ENCODE data around the gene MACC1. TPM values are rescaled to one million over a fixed set of nuclear protein-coding genes. Genes with fewer than 3 reads are reported as not detected.

Gene MACC1
- polyA plus RNA-seq, 3 donors from 2014 or later: 0.03 to 1.6 TPM; not detected in 1

- Mint-ChIP-seq H3K27me3 (ENCODE audit: low read depth in 3 of 3) (no peaks in the 10 kb centered on the region), H3K9me3 (no peaks in the 10 kb centered on the region), H3K4me1 (no peaks in the 10 kb centered on the region), H3K36me3 (no peaks in the 10 kb centered on the region), H3K27ac (no peak overlapping the region), H3K4me3 (no peak overlapping the region)
- DNase-seq: no peak
These were observed 46.6 kb downstream of the MACC1 start for GRCh38 chr7:20170633-20171032.

- no peak overlapping the region for H3K4me3 Mint-ChIP-seq
- DNase-seq: no peak
- no peaks in the 10 kb centered on the region for H3K36me3 Mint-ChIP-seq
- no peak overlapping the region for H3K27ac Mint-ChIP-seq
- peaks cover 0 to 6% (median 0%) of the 10 kb centered on the region in 6 donors for H3K9me3 Mint-ChIP-seq
- no peaks in the 10 kb centered on the region for H3K4me1 Mint-ChIP-seq
- H3K27me3 Mint-ChIP-seq (ENCODE audit: low read depth in 3 of 3): no peaks in the 10 kb centered on the region
These were observed 52.1 kb downstream of the MACC1 start for GRCh38 chr7:20165146-20165510.

- Mint-ChIP-seq H3K27me3 (ENCODE audit: low read depth in 3 of 3) (no peaks in the 10 kb centered on the region), H3K4me1 (no peaks in the 10 kb centered on the region), H3K9me3 (peaks cover 0 to 6% (median 0%) of the 10 kb centered on the region in 6 donors), H3K36me3 (no peaks in the 10 kb centered on the region), H3K27ac (no peak overlapping the region), H3K4me3 (no peak overlapping the region)
- DNase-seq: no peak
These were observed 52.6 kb downstream of the MACC1 start for GRCh38 chr7:20164425-20165145.

GRCh38 chr7:20162665-20163064 is 54.5 kb downstream of the MACC1 start:
- Mint-ChIP-seq H3K27ac (no peak overlapping the region), H3K36me3 (peaks cover 0 to 3% (median 0%) of the 10 kb centered on the region in 3 donors), H3K9me3 (peaks cover 0 to 6% (median 0%) of the 10 kb centered on the region in 6 donors), H3K27me3 (ENCODE audit: low read depth in 3 of 3) (no peaks in the 10 kb centered on the region), H3K4me1 (no peaks in the 10 kb centered on the region), H3K4me3 (no peak overlapping the region)
- no peak for DNase-seq

GRCh38 chr7:20159226-20159747 is 57.9 kb downstream of the MACC1 start:
- no peaks in the 10 kb centered on the region for H3K4me1 Mint-ChIP-seq
- H3K36me3 Mint-ChIP-seq: peaks cover 0 to 3% (median 0%) of the 10 kb centered on the region in 3 donors
- no peaks in the 10 kb centered on the region for H3K27me3 Mint-ChIP-seq (ENCODE audit: low read depth in 3 of 3)
- no peak overlapping the region for H3K27ac Mint-ChIP-seq
- DNase-seq: no peak
- peaks cover 0 to 6% (median 0%) of the 10 kb centered on the region in 6 donors for H3K9me3 Mint-ChIP-seq
- no peak overlapping the region for H3K4me3 Mint-ChIP-seq

GRCh38 chr7:20158684-20159083 is 58.5 kb downstream of the MACC1 start:
- no peak for DNase-seq
- H3K27me3 Mint-ChIP-seq (ENCODE audit: low read depth in 3 of 3): no peaks in the 10 kb centered on the region
- peaks cover 0 to 3% (median 0%) of the 10 kb centered on the region in 3 donors for H3K36me3 Mint-ChIP-seq
- H3K27ac Mint-ChIP-seq: no peak overlapping the region
- peaks cover 0 to 6% (median under 1%) of the 10 kb centered on the region in 6 donors for H3K9me3 Mint-ChIP-seq
- no peak overlapping the region for H3K4me3 Mint-ChIP-seq
- no peaks in the 10 kb centered on the region for H3K4me1 Mint-ChIP-seq

- Mint-ChIP-seq H3K36me3 (peaks cover 0 to 3% (median 0%) of the 10 kb centered on the region in 3 donors), H3K4me1 (no peaks in the 10 kb centered on the region), H3K27ac (no peak overlapping the region), H3K9me3 (peaks cover 0 to 2% (median 0%) of the 10 kb centered on the region in 6 donors), H3K4me3 (no peak overlapping the region), H3K27me3 (ENCODE audit: low read depth in 3 of 3) (no peaks in the 10 kb centered on the region)
- no peak for DNase-seq
These were observed 59.7 kb downstream of the MACC1 start for GRCh38 chr7:20157456-20157855.

- Mint-ChIP-seq H3K27me3 (ENCODE audit: low read depth in 3 of 3) (no peaks in the 10 kb centered on the region), H3K4me3 (no peak overlapping the region), H3K27ac (no peak overlapping the region), H3K4me1 (no peaks in the 10 kb centered on the region), H3K36me3 (peaks cover 0 to 3% (median 0%) of the 10 kb centered on the region in 3 donors), H3K9me3 (peaks cover 0 to 2% (median 0%) of the 10 kb centered on the region in 6 donors)
- DNase-seq: no peak
These were observed 63.2 kb downstream of the MACC1 start for GRCh38 chr7:20153999-20154398.

GRCh38 chr7:20153567-20153966 is 63.6 kb downstream of the MACC1 start:
- DNase-seq: no peak
- H3K27ac Mint-ChIP-seq: no peak overlapping the region
- H3K4me1 Mint-ChIP-seq: no peaks in the 10 kb centered on the region
- H3K27me3 Mint-ChIP-seq (ENCODE audit: low read depth in 3 of 3): no peaks in the 10 kb centered on the region
- H3K4me3 Mint-ChIP-seq: no peak overlapping the region
- H3K9me3 Mint-ChIP-seq: peaks cover 0 to 2% (median 0%) of the 10 kb centered on the region in 6 donors
- peaks cover 0 to 3% (median 0%) of the 10 kb centered on the region in 3 donors for H3K36me3 Mint-ChIP-seq

- Mint-ChIP-seq H3K9me3 (peaks cover 0 to 2% (median 0%) of the 10 kb centered on the region in 6 donors), H3K4me1 (no peaks in the 10 kb centered on the region), H3K4me3 (no peak overlapping the region), H3K36me3 (no peaks in the 10 kb centered on the region), H3K27me3 (ENCODE audit: low read depth in 3 of 3) (no peaks in the 10 kb centered on the region), H3K27ac (no peak overlapping the region)
- DNase-seq: no peak
These were observed 64.7 kb downstream of the MACC1 start for GRCh38 chr7:20152511-20152910.

- H3K27ac Mint-ChIP-seq: no peak overlapping the region
- H3K9me3 Mint-ChIP-seq: peaks cover 0 to 2% (median 0%) of the 10 kb centered on the region in 6 donors
- no peak for DNase-seq
- no peaks in the 10 kb centered on the region for H3K36me3 Mint-ChIP-seq
- no peak overlapping the region for H3K4me3 Mint-ChIP-seq
- no peaks in the 10 kb centered on the region for H3K27me3 Mint-ChIP-seq (ENCODE audit: low read depth in 3 of 3)
- H3K4me1 Mint-ChIP-seq: no peaks in the 10 kb centered on the region
These were observed 65.3 kb downstream of the MACC1 start for GRCh38 chr7:20151708-20152456.

GRCh38 chr7:20146451-20146850 is 70.7 kb downstream of the MACC1 start:
- no peak for DNase-seq
- peaks cover 0 to 2% (median 0%) of the 10 kb centered on the region in 3 donors for H3K27me3 Mint-ChIP-seq (ENCODE audit: low read depth in 3 of 3)

GRCh38 chr7:20144801-20145200 is 72.4 kb downstream of the MACC1 start:
- no peak overlapping the region for H3K27ac Mint-ChIP-seq
- H3K36me3 Mint-ChIP-seq: no peaks in the 10 kb centered on the region
- peaks cover 0 to 2% (median 0%) of the 10 kb centered on the region in 3 donors for H3K27me3 Mint-ChIP-seq (ENCODE audit: low read depth in 3 of 3)
- no peaks in the 10 kb centered on the region for H3K4me1 Mint-ChIP-seq
- peaks cover 0 to 3% (median under 1%) of the 10 kb centered on the region in 6 donors for H3K9me3 Mint-ChIP-seq
- no peak for DNase-seq
- no peak overlapping the region for H3K4me3 Mint-ChIP-seq

More at GRCh38 chr7:20146451-20146850, 70.7 kb downstream of the MACC1 start:
- Mint-ChIP-seq H3K9me3 (peaks cover 0 to 3% (median under 1%) of the 10 kb centered on the region in 6 donors), H3K4me1 (no peaks in the 10 kb centered on the region), H3K36me3 (no peaks in the 10 kb centered on the region), H3K4me3 (no peak overlapping the region), H3K27ac (no peak overlapping the region)

- no peak for DNase-seq
- Mint-ChIP-seq H3K4me3 (no peak overlapping the region), H3K27ac (no peak overlapping the region), H3K4me1 (no peaks in the 10 kb centered on the region), H3K27me3 (ENCODE audit: low read depth in 3 of 3) (peaks cover 0 to 2% (median 0%) of the 10 kb centered on the region in 3 donors), H3K9me3 (peaks cover 0 to 6% (median 4%) of the 10 kb centered on the region in 6 donors), H3K36me3 (no peaks in the 10 kb centered on the region)
These were observed 75.5 kb downstream of the MACC1 start for GRCh38 chr7:20141666-20142065.

Measured in immature natural killer cell (primary cell).